HepG2 (cell line): Measurements from ENCODE around the gene MUL1. TPM values are rescaled to one million over a fixed set of nuclear protein-coding genes. Genes with fewer than 3 reads are reported as not detected.

Experiments used
- CENPX ChIP-seq: sonication (generic); formaldehyde crosslinking; IDR thresholded peaks from 2 replicates; pipeline ENCODE4 v1.9.0; 2021; ENCODE audit warnings: mild to moderate bottlenecking, missing genetic modification reagents, moderate library complexity
- DNMT3B ChIP-seq: conservative IDR thresholded peaks from 2 replicates; pipeline ENCODE4 v1.6.1; 2016; ENCODE audit warnings: missing biosample characterization, control low read depth
- DPF2 ChIP-seq: sonication (generic); formaldehyde crosslinking; IDR thresholded peaks from 2 replicates; pipeline ENCODE4 v1.4.0; 2020; ENCODE audit warnings: mild to moderate bottlenecking, low read depth, missing genetic modification reagents, borderline replicate concordance
- FIP1L1 ChIP-seq: fragments of 200-400 bp; formaldehyde crosslinking; IDR thresholded peaks from 2 replicates; pipeline ENCODE4 v1.6.1; 2018; ENCODE audit warnings: low read depth, mild to moderate bottlenecking, low read length, moderate library complexity, borderline replicate concordance; ENCODE audit not compliant: insufficient read depth
- KAT8 ChIP-seq: IDR thresholded peaks from 2 replicates; pipeline ENCODE4 v1.6.1; 2016; ENCODE audit warnings: missing genetic modification reagents, missing compliant biosample characterization
- MAFK ChIP-seq, 2 experiments: IDR thresholded peaks in 1 of 2; conservative IDR thresholded peaks in 1 of 2; 2 replicates each; pipeline ENCODE4 v1.6.1; 2011; ENCODE audit warnings: improper control_type of control experiment in 2 of 2, low read length in 2 of 2
- MEF2D ChIP-seq: sonication (generic); formaldehyde crosslinking; IDR thresholded peaks from 2 replicates; pipeline ENCODE4 v1.5.1; 2020; ENCODE audit warnings: mild to moderate bottlenecking, missing genetic modification reagents
- NFE2L1 ChIP-seq: sonication (generic); formaldehyde crosslinking; IDR thresholded peaks from 2 replicates; pipeline ENCODE4 v1.4.0; 2020; ENCODE audit warnings: missing genetic modification reagents, mild to moderate bottlenecking, borderline replicate concordance
- SAP130 ChIP-seq: IDR thresholded peaks from 2 replicates; pipeline ENCODE4 v1.6.1; 2016; ENCODE audit warnings: low read depth
- SMAD1 ChIP-seq: sonication (generic); formaldehyde crosslinking; IDR thresholded peaks from 2 replicates; pipeline ENCODE4 v1.4.0; 2020; ENCODE audit warnings: missing genetic modification reagents, low read depth, mild to moderate bottlenecking, borderline replicate concordance
- ZNF251 ChIP-seq: sonication (generic); formaldehyde crosslinking; IDR thresholded peaks from 2 replicates; pipeline ENCODE4 v1.9.0; 2021; ENCODE audit warnings: mild to moderate bottlenecking, missing genetic modification reagents
- ZNF605 ChIP-seq: sonication (generic); formaldehyde crosslinking; IDR thresholded peaks from 2 replicates; pipeline ENCODE4 v1.8.0; 2022; ENCODE audit warnings: mild to moderate bottlenecking, missing genetic modification reagents
- ZSCAN9 ChIP-seq: IDR thresholded peaks from 2 replicates; pipeline ENCODE4 v1.6.1; 2016; ENCODE audit warnings: borderline replicate concordance
- polyA plus RNA-seq, 8 experiments: library from polyadenylated mRNA; depleted of rRNA in 3 of 8; stranded (reverse) in 7 of 8; unstranded in 1 of 8; fragments of >200 nt; fragmentation: Illumina TruSeq in 4 of 8; extraction: Trizol in 4 of 8; gene quantifications; 2 replicates each; pipeline versions ENCODE4 v1.2.1 to v1.2.3, GENCODE V29; 2011 to 2016; ENCODE audit warnings: low read depth in 4 of 8, missing spikeins in 1 of 8, mixed read lengths in 1 of 8; ENCODE audit not compliant: insufficient read depth in 1 of 8
- total RNA-seq, 5 experiments: library from RNA; depleted of rRNA; stranded (reverse); fragments of >200 nt; fragmentation: Illumina TruSeq; extraction: Trizol; gene quantifications; 2 replicates each; pipeline ENCODE4 v1.2.3, GENCODE V29; 2016; ENCODE audit warnings: low read depth in 1 of 5
- TF ChIP-seq, protein P1 (sequence below): sonication (generic); formaldehyde crosslinking; IDR thresholded peaks from 2 replicates; pipeline ENCODE4 v1.5.0; 2020; ENCODE audit warnings: missing genetic modification reagents
- TF ChIP-seq, protein P2 (sequence below): sonication (generic); formaldehyde crosslinking; IDR thresholded peaks from 2 replicates; pipeline ENCODE4 v1.9.0; 2021; ENCODE audit warnings: missing genetic modification reagents, borderline replicate concordance
- TF ChIP-seq, protein P3 (sequence below), 2 experiments: sonication (generic) in 1 of 2; formaldehyde crosslinking in 1 of 2; IDR thresholded peaks; 2 replicates each; pipeline versions ENCODE4 v1.5.1 to v1.6.1; 2011 to 2020; ENCODE audit warnings: borderline replicate concordance in 1 of 2, low read depth in 1 of 2, low read length in 1 of 2, mild to moderate bottlenecking in 1 of 2, missing genetic modification reagents in 1 of 2, moderate library complexity in 1 of 2

MUL1 gene
- total and polyA plus RNA-seq, 2 of the 13 experiments (the other 11 are each of a cell fraction or from before 2014, with no cell fraction given): 21.5 to 26.5 TPM

DNA sequence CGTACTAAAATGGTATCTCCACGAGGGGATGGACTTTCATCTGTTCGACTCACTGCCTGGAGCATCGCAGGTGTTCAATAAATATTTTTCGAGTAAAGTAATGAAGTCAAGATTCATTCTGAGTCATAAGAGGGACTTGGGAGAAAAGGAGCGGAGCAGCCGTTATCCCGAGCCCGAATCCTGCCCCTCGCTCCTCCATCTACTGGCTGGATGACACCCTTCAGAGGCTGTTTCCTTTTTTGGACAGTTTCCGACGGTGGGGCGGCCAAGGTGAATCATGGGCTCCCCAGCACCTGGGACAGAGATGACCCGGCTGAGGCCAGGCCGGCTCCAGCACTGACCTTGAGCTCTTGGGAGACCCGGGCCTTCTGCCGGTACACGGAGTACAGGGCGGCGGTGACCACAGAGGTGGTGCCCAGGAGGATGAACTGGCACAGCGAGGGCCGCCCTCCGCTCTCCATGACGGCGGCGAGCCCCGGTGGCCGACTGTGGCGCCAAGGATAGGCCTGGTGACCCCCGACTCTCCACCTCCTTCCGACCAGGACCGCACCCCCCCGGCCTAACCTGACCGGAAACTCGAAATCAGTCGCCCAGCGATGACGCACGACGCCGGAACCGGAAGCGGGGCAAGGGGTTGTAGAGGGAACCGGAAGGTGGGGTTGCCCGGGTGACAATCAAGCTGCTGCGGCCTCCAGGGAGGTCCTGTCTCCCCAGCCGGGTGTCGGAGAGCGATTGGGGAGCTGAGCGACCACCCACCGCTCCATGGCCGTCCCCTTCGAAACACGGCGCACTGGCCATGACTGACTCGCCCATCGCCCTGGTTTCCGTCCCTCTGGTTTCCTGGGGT is at the start of gene MUL1 (continued):
- TF ChIP-seq, protein P1, sequence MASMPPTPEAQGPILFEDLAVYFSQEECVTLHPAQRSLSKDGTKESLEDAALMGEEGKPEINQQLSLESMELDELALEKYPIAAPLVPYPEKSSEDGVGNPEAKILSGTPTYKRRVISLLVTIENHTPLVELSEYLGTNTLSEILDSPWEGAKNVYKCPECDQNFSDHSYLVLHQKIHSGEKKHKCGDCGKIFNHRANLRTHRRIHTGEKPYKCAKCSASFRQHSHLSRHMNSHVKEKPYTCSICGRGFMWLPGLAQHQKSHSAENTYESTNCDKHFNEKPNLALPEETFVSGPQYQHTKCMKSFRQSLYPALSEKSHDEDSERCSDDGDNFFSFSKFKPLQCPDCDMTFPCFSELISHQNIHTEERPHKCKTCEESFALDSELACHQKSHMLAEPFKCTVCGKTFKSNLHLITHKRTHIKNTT (CRISPR knock-in tag): no peak
- TF ChIP-seq ZNF251 (no peak), MAFK (conservative IDR thresholded peaks at IDR 0.05 in 1 of 2, IDR thresholded peaks at IDR 0.05 in 1 of 2; ENCODE audit: low read length in 2 of 2) (no peak), MEF2D (CRISPR knock-in tag) (peak; percentile 30; the same call in 1 of the 2 replicates), SMAD1 (CRISPR knock-in tag) (no peak), ZNF605 (peak; percentile 84), DPF2 (CRISPR knock-in tag) (no peak), CENPX (CRISPR knock-in tag) (no peak), NFE2L1 (CRISPR knock-in tag) (0 out of 2 replicates have a peak, but pooled peaks have one; percentile 68), DNMT3B (CRISPR knock-in tag) (no peak), FIP1L1 (no peak), SAP130 (CRISPR knock-in tag) (peak; percentile 98), ZSCAN9 (CRISPR knock-in tag) (peak; percentile 66), KAT8 (CRISPR knock-in tag) (peak; percentile 99)
- TF ChIP-seq, protein P2, sequence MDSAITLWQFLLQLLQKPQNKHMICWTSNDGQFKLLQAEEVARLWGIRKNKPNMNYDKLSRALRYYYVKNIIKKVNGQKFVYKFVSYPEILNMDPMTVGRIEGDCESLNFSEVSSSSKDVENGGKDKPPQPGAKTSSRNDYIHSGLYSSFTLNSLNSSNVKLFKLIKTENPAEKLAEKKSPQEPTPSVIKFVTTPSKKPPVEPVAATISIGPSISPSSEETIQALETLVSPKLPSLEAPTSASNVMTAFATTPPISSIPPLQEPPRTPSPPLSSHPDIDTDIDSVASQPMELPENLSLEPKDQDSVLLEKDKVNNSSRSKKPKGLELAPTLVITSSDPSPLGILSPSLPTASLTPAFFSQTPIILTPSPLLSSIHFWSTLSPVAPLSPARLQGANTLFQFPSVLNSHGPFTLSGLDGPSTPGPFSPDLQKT (CRISPR knock-in tag): peak; percentile 79; the same call in 1 of the 2 replicates
- TF ChIP-seq, protein P3, sequence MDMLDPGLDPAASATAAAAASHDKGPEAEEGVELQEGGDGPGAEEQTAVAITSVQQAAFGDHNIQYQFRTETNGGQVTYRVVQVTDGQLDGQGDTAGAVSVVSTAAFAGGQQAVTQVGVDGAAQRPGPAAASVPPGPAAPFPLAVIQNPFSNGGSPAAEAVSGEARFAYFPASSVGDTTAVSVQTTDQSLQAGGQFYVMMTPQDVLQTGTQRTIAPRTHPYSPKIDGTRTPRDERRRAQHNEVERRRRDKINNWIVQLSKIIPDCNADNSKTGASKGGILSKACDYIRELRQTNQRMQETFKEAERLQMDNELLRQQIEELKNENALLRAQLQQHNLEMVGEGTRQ (IDR thresholded peaks at IDR 0.05; ENCODE audit: low read depth, low read length): no peak
- TF ChIP-seq, protein P3 (CRISPR knock-in tag; IDR thresholded peaks at IDR 0.05; ENCODE audit: borderline replicate concordance): peak; percentile 67; the same call in 1 of the 2 replicates
